Activated T-cell treated with anti-CD3 and anti-CD28 coated beads, Interleukin-2, amount 50 U/mL, for 24 hours (primary cell): ENCODE results near the gene DCHS1.

Source experiments
- DNase-seq: peaks from one replicate; pipeline ENCODE4 v3.0.0-alpha.2; 2020
- H3K27ac Mint-ChIP-seq: 2 replicates; pipeline ENCODE4 v1.8.0; 2020; ENCODE audit warnings: mild to moderate bottlenecking, mixed read lengths
- H3K27me3 Mint-ChIP-seq: 2 replicates; pipeline ENCODE4 v1.8.0; 2020; ENCODE audit warnings: mixed read lengths
- H3K36me3 Mint-ChIP-seq: 2 replicates; pipeline ENCODE4 v1.8.0; 2020; ENCODE audit warnings: low read depth, mixed read lengths
- H3K4me1 Mint-ChIP-seq: 2 replicates; pipeline ENCODE4 v1.8.0; 2020; ENCODE audit warnings: low read depth, mixed read lengths
- H3K4me3 Mint-ChIP-seq: 2 replicates; pipeline ENCODE4 v1.8.0; 2020; ENCODE audit warnings: mild to moderate bottlenecking, moderate library complexity, mixed read lengths
- H3K9me3 Mint-ChIP-seq: 2 replicates; pipeline ENCODE4 v1.8.0; 2020; ENCODE audit warnings: mixed read lengths

Gene DCHS1

GRCh38 chr11:6663794-6664469 is 8.3 kb upstream of the DCHS1 start:
- H3K4me1 Mint-ChIP-seq: peaks cover 33% of the 10 kb centered on the region
- no peaks in the 10 kb centered on the region for H3K36me3 Mint-ChIP-seq
- H3K9me3 Mint-ChIP-seq: no peaks in the 10 kb centered on the region
- DNase-seq: no peak
- H3K4me3 Mint-ChIP-seq: no peak overlapping the region
- no peaks in the 10 kb centered on the region for H3K27me3 Mint-ChIP-seq
- H3K27ac Mint-ChIP-seq: no peak overlapping the region

GRCh38 chr11:6660712-6661111 is 5.1 kb upstream of the DCHS1 start:
- Mint-ChIP-seq H3K4me1 (peaks cover 11% of the 10 kb centered on the region), H3K36me3 (no peaks in the 10 kb centered on the region), H3K27me3 (peaks cover 6% of the 10 kb centered on the region), H3K9me3 (no peaks in the 10 kb centered on the region), H3K4me3 (no peak overlapping the region), H3K27ac (no peak overlapping the region)
- DNase-seq: no peak

GRCh38 chr11:6658647-6659046 is 3.0 kb upstream of the DCHS1 start:
- H3K4me3 Mint-ChIP-seq: no peak overlapping the region
- H3K27me3 Mint-ChIP-seq: peaks cover 6% of the 10 kb centered on the region
- DNase-seq: no peak
- H3K4me1 Mint-ChIP-seq: peaks cover 6% of the 10 kb centered on the region
- H3K9me3 Mint-ChIP-seq: no peaks in the 10 kb centered on the region
- no peak overlapping the region for H3K27ac Mint-ChIP-seq
- H3K36me3 Mint-ChIP-seq: no peaks in the 10 kb centered on the region

GRCh38 chr11:6657346-6657745 is 1.7 kb upstream of the DCHS1 start:
- H3K4me3 Mint-ChIP-seq: no peak overlapping the region
- H3K4me1 Mint-ChIP-seq: no peaks in the 10 kb centered on the region
- no peaks in the 10 kb centered on the region for H3K36me3 Mint-ChIP-seq
- no peak overlapping the region for H3K27ac Mint-ChIP-seq
- no peaks in the 10 kb centered on the region for H3K9me3 Mint-ChIP-seq
- DNase-seq: no peak
- peaks cover 6% of the 10 kb centered on the region for H3K27me3 Mint-ChIP-seq

- Mint-ChIP-seq H3K9me3 (no peaks in the 10 kb centered on the region), H3K27me3 (peaks cover 6% of the 10 kb centered on the region), H3K36me3 (no peaks in the 10 kb centered on the region), H3K4me1 (no peaks in the 10 kb centered on the region), H3K4me3 (no peak overlapping the region), H3K27ac (no peak overlapping the region)
- no peak for DNase-seq
Measured at GRCh38 chr11:6656936-6657335, 1.3 kb upstream of the DCHS1 start.

GRCh38 chr11:6656584-6656915 is 941 bp upstream of the DCHS1 start:
- Mint-ChIP-seq H3K27ac (no peak overlapping the region), H3K36me3 (no peaks in the 10 kb centered on the region)

GRCh38 chr11:6655020-6655789 is 404 bp downstream of the DCHS1 start:
- H3K9me3 Mint-ChIP-seq: no peaks in the 10 kb centered on the region
- H3K36me3 Mint-ChIP-seq: no peaks in the 10 kb centered on the region
- no peak overlapping the region for H3K27ac Mint-ChIP-seq
- H3K27me3 Mint-ChIP-seq: peaks cover 6% of the 10 kb centered on the region
- no peak overlapping the region for H3K4me3 Mint-ChIP-seq
- DNase-seq: peak; percentile 57
- no peaks in the 10 kb centered on the region for H3K4me1 Mint-ChIP-seq

More at GRCh38 chr11:6656584-6656915, 941 bp upstream of the DCHS1 start:
- H3K27me3 Mint-ChIP-seq: peaks cover 6% of the 10 kb centered on the region
- no peaks in the 10 kb centered on the region for H3K9me3 Mint-ChIP-seq
- no peaks in the 10 kb centered on the region for H3K4me1 Mint-ChIP-seq
- DNase-seq: no peak
- H3K4me3 Mint-ChIP-seq: no peak overlapping the region

- H3K9me3 Mint-ChIP-seq: no peaks in the 10 kb centered on the region
- H3K4me1 Mint-ChIP-seq: no peaks in the 10 kb centered on the region
- H3K27me3 Mint-ChIP-seq: peaks cover 6% of the 10 kb centered on the region
- no peak overlapping the region for H3K4me3 Mint-ChIP-seq
- no peak overlapping the region for H3K27ac Mint-ChIP-seq
- DNase-seq: no peak
- no peaks in the 10 kb centered on the region for H3K36me3 Mint-ChIP-seq
Measured at GRCh38 chr11:6654281-6655019, 1.2 kb downstream of the DCHS1 start.

GRCh38 chr11:6653656-6654055 is 2.0 kb downstream of the DCHS1 start:
- no peak overlapping the region for H3K27ac Mint-ChIP-seq
- H3K4me1 Mint-ChIP-seq: no peaks in the 10 kb centered on the region
- no peaks in the 10 kb centered on the region for H3K36me3 Mint-ChIP-seq
- peaks cover 6% of the 10 kb centered on the region for H3K27me3 Mint-ChIP-seq
- no peak overlapping the region for H3K4me3 Mint-ChIP-seq
- no peak for DNase-seq
- H3K9me3 Mint-ChIP-seq: no peaks in the 10 kb centered on the region

- Mint-ChIP-seq H3K4me3 (no peak overlapping the region), H3K27me3 (peaks cover 6% of the 10 kb centered on the region), H3K36me3 (no peaks in the 10 kb centered on the region), H3K4me1 (no peaks in the 10 kb centered on the region), H3K9me3 (no peaks in the 10 kb centered on the region), H3K27ac (no peak overlapping the region)
- DNase-seq: no peak
Measured at GRCh38 chr11:6653097-6653496, 2.5 kb downstream of the DCHS1 start.

GRCh38 chr11:6652182-6652581 is 3.4 kb downstream of the DCHS1 start:
- DNase-seq: no peak
- no peaks in the 10 kb centered on the region for H3K4me1 Mint-ChIP-seq
- H3K27me3 Mint-ChIP-seq: peaks cover 6% of the 10 kb centered on the region
- H3K9me3 Mint-ChIP-seq: no peaks in the 10 kb centered on the region
- H3K36me3 Mint-ChIP-seq: no peaks in the 10 kb centered on the region
- H3K27ac Mint-ChIP-seq: no peak overlapping the region
- H3K4me3 Mint-ChIP-seq: no peak overlapping the region

GRCh38 chr11:6650980-6651379 is 4.6 kb downstream of the DCHS1 start:
- no peaks in the 10 kb centered on the region for H3K27me3 Mint-ChIP-seq
- no peaks in the 10 kb centered on the region for H3K9me3 Mint-ChIP-seq
- DNase-seq: peak; percentile 50
- no peak overlapping the region for H3K4me3 Mint-ChIP-seq
- no peak overlapping the region for H3K27ac Mint-ChIP-seq
- H3K36me3 Mint-ChIP-seq: no peaks in the 10 kb centered on the region
- H3K4me1 Mint-ChIP-seq: no peaks in the 10 kb centered on the region

GRCh38 chr11:6650104-6650503 is 5.5 kb downstream of the DCHS1 start:
- H3K27ac Mint-ChIP-seq: no peak overlapping the region
- H3K4me3 Mint-ChIP-seq: no peak overlapping the region
- no peaks in the 10 kb centered on the region for H3K4me1 Mint-ChIP-seq
- H3K36me3 Mint-ChIP-seq: no peaks in the 10 kb centered on the region
- DNase-seq: no peak
- no peaks in the 10 kb centered on the region for H3K9me3 Mint-ChIP-seq
- H3K27me3 Mint-ChIP-seq: no peaks in the 10 kb centered on the region

- Mint-ChIP-seq H3K4me3 (no peak overlapping the region), H3K4me1 (no peaks in the 10 kb centered on the region), H3K36me3 (no peaks in the 10 kb centered on the region), H3K27ac (no peak overlapping the region), H3K27me3 (no peaks in the 10 kb centered on the region), H3K9me3 (no peaks in the 10 kb centered on the region)
- no peak for DNase-seq
Measured at GRCh38 chr11:6648501-6648900, 7.1 kb downstream of the DCHS1 start.

GRCh38 chr11:6647836-6648235 is 7.8 kb downstream of the DCHS1 start:
- no peaks in the 10 kb centered on the region for H3K36me3 Mint-ChIP-seq
- DNase-seq: no peak
- H3K4me3 Mint-ChIP-seq: no peak overlapping the region
- H3K27me3 Mint-ChIP-seq: no peaks in the 10 kb centered on the region
- no peaks in the 10 kb centered on the region for H3K9me3 Mint-ChIP-seq
- H3K27ac Mint-ChIP-seq: no peak overlapping the region
- H3K4me1 Mint-ChIP-seq: no peaks in the 10 kb centered on the region
